GM19455 (cell line): Measurements from ENCODE around the gene KIF26A.

Experiments used
- ATAC-seq: cut with Tn5 transposase; IDR thresholded peaks from one replicate; pipeline ENCODE4 v1.9.1; 2021; ENCODE audit not compliant: unreplicated experiment

KIF26A gene

GRCh38 chr14:104112609-104113571, 25.5 kb upstream of the KIF26A start:
- ATAC-seq, result no peak

- ATAC-seq, result no peak
These were observed 24.6 kb upstream of the KIF26A start for GRCh38 chr14:104113631-104114420.

GRCh38 chr14:104114421-104115130, 23.8 kb upstream of the KIF26A start:
- ATAC-seq, result no peak

GRCh38 chr14:104115131-104115600, 23.2 kb upstream of the KIF26A start:
- no peak for ATAC-seq

GRCh38 chr14:104115691-104116287, 22.6 kb upstream of the KIF26A start:
- ATAC-seq, result no peak

- no peak for ATAC-seq
These were observed 22.1 kb upstream of the KIF26A start for GRCh38 chr14:104116288-104116755.

GRCh38 chr14:104116756-104117340, 21.5 kb upstream of the KIF26A start:
- ATAC-seq, result no peak

- no peak for ATAC-seq
These were observed 20.9 kb upstream of the KIF26A start for GRCh38 chr14:104117341-104118005.

GRCh38 chr14:104118006-104118844, 20.2 kb upstream of the KIF26A start:
- no peak for ATAC-seq

- no peak for ATAC-seq
These were observed 19.3 kb upstream of the KIF26A start for GRCh38 chr14:104119119-104119487.

- ATAC-seq, result no peak
These were observed 18.7 kb upstream of the KIF26A start for GRCh38 chr14:104119488-104120251.

GRCh38 chr14:104120281-104120741, 18.1 kb upstream of the KIF26A start:
- no peak for ATAC-seq

- ATAC-seq, result no peak
These were observed 17.2 kb upstream of the KIF26A start for GRCh38 chr14:104121142-104121541.

- ATAC-seq, result no peak
These were observed 14.5 kb upstream of the KIF26A start for GRCh38 chr14:104123879-104124278.

- no peak for ATAC-seq
These were observed 13.4 kb upstream of the KIF26A start for GRCh38 chr14:104125011-104125410.

- ATAC-seq, result no peak
These were observed 11.6 kb upstream of the KIF26A start for GRCh38 chr14:104126753-104127152.

- no peak for ATAC-seq
These were observed 9.4 kb upstream of the KIF26A start for GRCh38 chr14:104128981-104129380.

GRCh38 chr14:104129556-104129955, 8.8 kb upstream of the KIF26A start:
- ATAC-seq, result no peak
